GM18951 (cell line): ENCODE results near the gene FAM120C.

Source experiments
- POLR2A ChIP-seq: IDR thresholded peaks from 4 replicates; pipeline ENCODE4 v1.6.1; 2011; ENCODE audit warnings: mild to moderate bottlenecking; ENCODE audit not compliant: insufficient read length, insufficient read depth; ENCODE audit errors: extremely low read depth
- in situ Hi-C: fragments of 300-500 bp; cut with MboI; formaldehyde crosslinking; loops from one replicate; pipeline ENCODE4 v1.12.0; 2022; ENCODE audit warnings: low sequenced_read_pairs, mixed read lengths, inconsistent platforms; ENCODE audit not compliant: unreplicated experiment

The FAM120C gene

GRCh38 chrX:54178100-54178940 lies 4.7 kb downstream of the FAM120C start:
- in situ Hi-C loops = no loop called here
- TF ChIP-seq POLR2A = no peak

- TF ChIP-seq POLR2A = no peak
Observed at GRCh38 chrX:54177306-54177705, 5.7 kb downstream of the FAM120C start.

GRCh38 chrX:54173791-54174190 lies 9.3 kb downstream of the FAM120C start:
- in situ Hi-C loops = no loop called here

More at GRCh38 chrX:54177306-54177705, 5.7 kb downstream of the FAM120C start:
- in situ Hi-C loops = no loop called here

GRCh38 chrX:54172455-54172854 lies 10.6 kb downstream of the FAM120C start:
- in situ Hi-C loops = no loop called here
- TF ChIP-seq POLR2A = no peak

More at GRCh38 chrX:54173791-54174190, 9.3 kb downstream of the FAM120C start:
- TF ChIP-seq POLR2A = no peak

GRCh38 chrX:54171527-54172250 lies 11.4 kb downstream of the FAM120C start:
- no peak for TF ChIP-seq POLR2A
- in situ Hi-C loops = no loop called here

- no peak for TF ChIP-seq POLR2A
- in situ Hi-C loops = no loop called here
Observed at GRCh38 chrX:54171091-54171490, 12.0 kb downstream of the FAM120C start.

GRCh38 chrX:54166915-54167314 lies 16.1 kb downstream of the FAM120C start:
- no peak for TF ChIP-seq POLR2A
- in situ Hi-C loops = no loop called here

GRCh38 chrX:54157561-54157960 lies 25.5 kb downstream of the FAM120C start:
- in situ Hi-C loops = no loop called here
- no peak for TF ChIP-seq POLR2A

GRCh38 chrX:54134269-54134668 lies 48.8 kb downstream of the FAM120C start:
- TF ChIP-seq POLR2A = no peak
- in situ Hi-C loops = no loop called here

- in situ Hi-C loops = no loop called here
Observed at GRCh38 chrX:54116391-54116790, 66.7 kb downstream of the FAM120C start.

GRCh38 chrX:54093571-54093970 lies 89.5 kb downstream of the FAM120C start:
- TF ChIP-seq POLR2A = no peak
- in situ Hi-C loops = no loop called here

More at GRCh38 chrX:54116391-54116790, 66.7 kb downstream of the FAM120C start:
- no peak for TF ChIP-seq POLR2A

- TF ChIP-seq POLR2A = no peak
- in situ Hi-C loops = no loop called here
Observed at GRCh38 chrX:54093159-54093558, 89.9 kb downstream of the FAM120C start.

- in situ Hi-C loops = no loop called here
- no peak for TF ChIP-seq POLR2A
Observed at GRCh38 chrX:54090880-54091279, 92.2 kb downstream of the FAM120C start.

- TF ChIP-seq POLR2A = no peak
- in situ Hi-C loops = no loop called here
Observed at GRCh38 chrX:54089191-54089590, 93.9 kb downstream of the FAM120C start.
